Karpas-422 (cell line): ENCODE measurements around the gene ACR. TPM values are rescaled to one million over a fixed set of nuclear protein-coding genes. Genes with fewer than 3 reads are reported as not detected.

Experiments used
- DNase-seq: peaks from one replicate; pipeline ENCODE4 v3.0.0-alpha.2; 2015
- H2AFZ ChIP-seq: fragments of 200-600 bp; sonication (generic); 2 replicates; pipeline ENCODE4 v1.6.1; 2014; ENCODE audit warnings: antibody characterized with exemption, low read length, mixed read lengths
- H3K27ac ChIP-seq: fragments of 200-600 bp; sonication (generic); 2 replicates; pipeline ENCODE4 v1.5.1; 2014; ENCODE audit warnings: mild to moderate bottlenecking, low read length, moderate library complexity
- H3K27me3 ChIP-seq: fragments of 200-600 bp; sonication (generic); 2 replicates; pipeline ENCODE4 v1.6.1; 2014; ENCODE audit warnings: low read length, mixed read lengths
- H3K36me3 ChIP-seq: fragments of 200-600 bp; sonication (generic); 2 replicates; pipeline ENCODE4 v1.6.1; 2014; ENCODE audit warnings: low read length, mixed read lengths; ENCODE audit not compliant: insufficient read depth
- H3K4me1 ChIP-seq: fragments of 200-600 bp; sonication (generic); 2 replicates; pipeline ENCODE4 v1.6.1; 2014; ENCODE audit warnings: mild to moderate bottlenecking, low read length, mixed read lengths
- H3K4me2 ChIP-seq: fragments of 200-600 bp; sonication (generic); 2 replicates; pipeline ENCODE4 v1.6.1; 2014; ENCODE audit warnings: low read length, low read depth, mild to moderate bottlenecking; ENCODE audit not compliant: poor library complexity, severe bottlenecking
- H3K4me3 ChIP-seq: fragments of 200-600 bp; sonication (generic); 2 replicates; pipeline ENCODE4 v1.5.1; 2014; ENCODE audit warnings: mild to moderate bottlenecking, antibody characterized with exemption, low read length, mixed read lengths
- H3K79me2 ChIP-seq: fragments of 200-600 bp; sonication (generic); 2 replicates; pipeline ENCODE4 v1.6.1; 2014; ENCODE audit warnings: mild to moderate bottlenecking, low read length, mixed read lengths
- H3K9ac ChIP-seq: fragments of 200-600 bp; sonication (generic); 2 replicates; pipeline ENCODE4 v1.6.0; 2014; ENCODE audit warnings: low read length
- H3K9me2 ChIP-seq: fragments of 200-600 bp; sonication (generic), shearing (Covaris generic); replicated peaks from 2 replicates; pipeline ENCODE4 v1.6.0; 2014; ENCODE audit warnings: mild to moderate bottlenecking, low read length, moderate library complexity; ENCODE audit not compliant: insufficient read depth
- H3K9me3 ChIP-seq: fragments of 300-700, 200-600 bp; sonication (generic); 2 replicates; pipeline ENCODE4 v1.6.1; 2014; ENCODE audit warnings: low read length, mixed read lengths
- H4K20me1 ChIP-seq: fragments of 200-600 bp; sonication (generic); 2 replicates; pipeline ENCODE4 v1.6.1; 2014; ENCODE audit warnings: mild to moderate bottlenecking, antibody characterized with exemption, low read length, low read depth; ENCODE audit not compliant: insufficient read depth
- total RNA-seq: library from RNA; depleted of rRNA; stranded (reverse); fragments of >200 nt; shearing (Covaris generic); gene quantifications from 2 replicates; pipeline ENCODE4 v1.2.3, GENCODE V29; 2014; ENCODE audit warnings: low replicate concordance

Gene ACR
- total RNA-seq, 1 experiment from 2014 or later, result not detected

- DNase-seq, result no peak
- peak overlapping the region; percentile 48; the same call in 1 of the 2 replicates for H3K4me3 ChIP-seq
- peak overlapping the region; percentile 51; the same call in 1 of the 2 replicates for H2AFZ ChIP-seq
- H3K4me2 ChIP-seq, result peak overlapping the region; percentile 62
- H4K20me1 ChIP-seq, result no peaks in the 10 kb centered on the region
- no peaks in the 10 kb centered on the region for H3K36me3 ChIP-seq
- H3K27me3 ChIP-seq, result no peaks in the 10 kb centered on the region
- H3K79me2 ChIP-seq, result no peaks in the 10 kb centered on the region
- peak overlapping the region; percentile 62 for H3K9ac ChIP-seq
- no peaks in the 10 kb centered on the region for H3K9me3 ChIP-seq
- H3K4me1 ChIP-seq, result peaks cover 19% of the 10 kb centered on the region
- no peak overlapping the region for H3K27ac ChIP-seq
- no peaks in the 10 kb centered on the region for H3K9me2 ChIP-seq
These were observed 6.9 kb upstream of the ACR start for GRCh38 chr22:50730941-50731661.

GRCh38 chr22:50731811-50732624 lies 6.0 kb upstream of the ACR start:
- no peaks in the 10 kb centered on the region for H3K27me3 ChIP-seq
- peak overlapping the region; percentile 48; the same call in 1 of the 2 replicates for H3K4me3 ChIP-seq
- H3K9me2 ChIP-seq, result no peaks in the 10 kb centered on the region
- peak; percentile 94 for DNase-seq
- H3K27ac ChIP-seq, result no peak overlapping the region; the same call in 1 of the 2 replicates
- peaks cover 17% of the 10 kb centered on the region for H3K4me1 ChIP-seq
- H3K36me3 ChIP-seq, result no peaks in the 10 kb centered on the region
- H3K4me2 ChIP-seq, result peak overlapping the region; percentile 62
- H2AFZ ChIP-seq, result peak overlapping the region; percentile 51
- no peaks in the 10 kb centered on the region for H4K20me1 ChIP-seq
- H3K9me3 ChIP-seq, result no peaks in the 10 kb centered on the region
- H3K79me2 ChIP-seq, result no peaks in the 10 kb centered on the region
- peak overlapping the region; percentile 62 for H3K9ac ChIP-seq

- no peak overlapping the region for H3K4me3 ChIP-seq
- H3K9me3 ChIP-seq, result no peaks in the 10 kb centered on the region
- DNase-seq, result no peak
- H3K9ac ChIP-seq, result peak overlapping the region; percentile 62
- no peak overlapping the region for H2AFZ ChIP-seq
- no peaks in the 10 kb centered on the region for H3K36me3 ChIP-seq
- H3K4me2 ChIP-seq, result peak overlapping the region; percentile 62
- no peaks in the 10 kb centered on the region for H3K9me2 ChIP-seq
- peaks cover 16% of the 10 kb centered on the region for H3K4me1 ChIP-seq
- H3K79me2 ChIP-seq, result no peaks in the 10 kb centered on the region
- no peak overlapping the region for H3K27ac ChIP-seq
- no peaks in the 10 kb centered on the region for H4K20me1 ChIP-seq
- no peaks in the 10 kb centered on the region for H3K27me3 ChIP-seq
These were observed 5.3 kb upstream of the ACR start for GRCh38 chr22:50732681-50733080.

GRCh38 chr22:50733521-50734342 lies 4.3 kb upstream of the ACR start:
- no peaks in the 10 kb centered on the region for H4K20me1 ChIP-seq
- no peak for DNase-seq
- H3K79me2 ChIP-seq, result no peaks in the 10 kb centered on the region
- no peak overlapping the region for H3K27ac ChIP-seq
- H2AFZ ChIP-seq, result no peak overlapping the region
- no peaks in the 10 kb centered on the region for H3K27me3 ChIP-seq
- no peak overlapping the region for H3K4me2 ChIP-seq
- H3K9me3 ChIP-seq, result no peaks in the 10 kb centered on the region
- H3K4me1 ChIP-seq, result peaks cover 16% of the 10 kb centered on the region
- no peak overlapping the region for H3K4me3 ChIP-seq
- H3K9ac ChIP-seq, result no peak overlapping the region
- H3K9me2 ChIP-seq, result no peaks in the 10 kb centered on the region
- H3K36me3 ChIP-seq, result no peaks in the 10 kb centered on the region

GRCh38 chr22:50734343-50734771 lies 3.6 kb upstream of the ACR start:
- H4K20me1 ChIP-seq, result no peaks in the 10 kb centered on the region
- no peak overlapping the region for H3K27ac ChIP-seq
- no peaks in the 10 kb centered on the region for H3K79me2 ChIP-seq
- no peak overlapping the region for H3K4me3 ChIP-seq
- H3K4me2 ChIP-seq, result no peak overlapping the region
- H3K36me3 ChIP-seq, result no peaks in the 10 kb centered on the region
- H2AFZ ChIP-seq, result no peak overlapping the region
- DNase-seq, result no peak
- no peaks in the 10 kb centered on the region for H3K27me3 ChIP-seq
- no peaks in the 10 kb centered on the region for H3K9me2 ChIP-seq
- no peak overlapping the region for H3K9ac ChIP-seq
- peaks cover 20% of the 10 kb centered on the region for H3K4me1 ChIP-seq
- H3K9me3 ChIP-seq, result no peaks in the 10 kb centered on the region

- no peak overlapping the region for H3K4me2 ChIP-seq
- no peak overlapping the region for H2AFZ ChIP-seq
- H3K4me1 ChIP-seq, result peaks cover 28% of the 10 kb centered on the region
- H3K9me2 ChIP-seq, result no peaks in the 10 kb centered on the region
- H3K27me3 ChIP-seq, result no peaks in the 10 kb centered on the region
- no peaks in the 10 kb centered on the region for H3K9me3 ChIP-seq
- H3K27ac ChIP-seq, result no peak overlapping the region
- H3K36me3 ChIP-seq, result no peaks in the 10 kb centered on the region
- no peak overlapping the region for H3K4me3 ChIP-seq
- no peaks in the 10 kb centered on the region for H4K20me1 ChIP-seq
- no peak for DNase-seq
- no peak overlapping the region for H3K9ac ChIP-seq
- no peaks in the 10 kb centered on the region for H3K79me2 ChIP-seq
These were observed 2.8 kb upstream of the ACR start for GRCh38 chr22:50734986-50735738.

GRCh38 chr22:50735739-50736030 lies 2.3 kb upstream of the ACR start:
- Histone ChIP-seq H3K4me2 (no peak overlapping the region), H3K36me3 (no peaks in the 10 kb centered on the region), H2AFZ (no peak overlapping the region), H3K9me2 (no peaks in the 10 kb centered on the region), H3K27me3 (no peaks in the 10 kb centered on the region), H4K20me1 (no peaks in the 10 kb centered on the region), H3K27ac (no peak overlapping the region), H3K79me2 (no peaks in the 10 kb centered on the region), H3K9ac (no peak overlapping the region), H3K9me3 (no peaks in the 10 kb centered on the region), H3K4me3 (no peak overlapping the region), H3K4me1 (peaks cover 30% of the 10 kb centered on the region)
- no peak for DNase-seq
